Adipose tissue (tissue), 3 donors: Measurements from ENCODE around the gene EVC2. TPM values are rescaled to one million over a fixed set of nuclear protein-coding genes. Genes with fewer than 3 reads are reported as not detected.
"Not testable (repeated sequence)": the region's sequence is repeated elsewhere in the genome, so short reads cannot be mapped to it uniquely, and the experiment has no call there.

Experiments used
- H3K27ac ChIP-seq: one replicate; pipeline ENCODE4 v1.5.1; 2013; ENCODE audit warnings: low read depth, low read length
- WGBS, 3 donors: extraction: QIAGEN DNeasy Blood & Tissue Kit; methylation state at CpG; one replicate each; pipeline ENCODE4 v1.1.7; 2013; 5-methylcytosine and 5-hydroxymethylcytosine counted together
- polyA plus RNA-seq, 3 donors: library from polyadenylated mRNA; stranded (reverse); fragments of 200-250 nt; gene quantifications; one replicate each; pipeline ENCODE4 v1.2.3, GENCODE V29; 2013
- donor health status: healthy with polysubstance abuse.
- donor health status: Bipolar disorder and iron deficiency.
- donor health status: healthy.

EVC2 gene
- polyA plus RNA-seq, 3 donors, result 1.3 to 4.7 (median 1.6) TPM

DNA sequence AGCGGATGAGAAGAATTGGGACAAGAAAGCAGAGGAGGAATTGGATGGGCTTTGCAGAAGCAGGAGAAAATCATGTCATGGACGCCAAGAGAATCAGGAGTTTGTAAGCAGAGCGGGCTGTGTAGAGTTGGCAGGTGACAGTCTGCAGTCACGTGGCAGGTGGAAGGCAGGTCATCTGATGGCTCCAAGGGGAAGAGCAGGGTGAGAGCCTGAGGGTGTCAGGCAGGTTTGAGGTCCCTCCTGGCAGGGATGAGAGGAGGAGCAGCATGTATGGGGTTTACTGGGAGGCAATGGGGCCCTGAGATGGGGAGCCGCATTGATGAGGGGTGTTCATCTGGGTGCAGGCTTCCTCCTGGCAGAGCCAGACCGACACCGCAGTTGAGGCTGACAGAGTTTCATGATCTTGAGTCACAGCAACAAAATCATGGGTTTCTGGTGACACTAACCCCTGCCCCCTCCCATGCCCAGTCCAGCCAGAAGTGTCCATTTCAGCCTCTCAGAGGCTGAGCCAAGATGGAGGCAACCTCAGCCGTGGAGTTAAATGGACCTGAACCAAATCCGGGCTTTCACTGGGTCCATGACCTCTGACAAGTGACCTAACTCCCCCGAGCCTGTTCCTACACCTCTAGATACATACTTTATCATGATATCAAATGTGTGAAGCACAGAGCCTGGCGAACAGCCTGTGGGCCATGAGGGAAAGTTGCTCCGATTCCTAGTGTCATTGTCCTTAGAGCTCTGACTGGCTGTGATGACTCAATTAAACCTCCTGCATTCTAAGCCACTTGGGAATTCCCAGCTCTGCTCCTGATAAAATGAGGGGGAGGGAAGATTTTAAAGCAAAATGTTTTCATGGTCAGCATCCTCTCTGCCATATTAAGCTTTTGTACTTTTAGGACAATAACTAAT, 38.7 kb upstream of the EVC2 start:
- WGBS, 3 donors, result 69 to 77% (median 73%) methylated on average over 12 of the region's 12 CpGs

DNA sequence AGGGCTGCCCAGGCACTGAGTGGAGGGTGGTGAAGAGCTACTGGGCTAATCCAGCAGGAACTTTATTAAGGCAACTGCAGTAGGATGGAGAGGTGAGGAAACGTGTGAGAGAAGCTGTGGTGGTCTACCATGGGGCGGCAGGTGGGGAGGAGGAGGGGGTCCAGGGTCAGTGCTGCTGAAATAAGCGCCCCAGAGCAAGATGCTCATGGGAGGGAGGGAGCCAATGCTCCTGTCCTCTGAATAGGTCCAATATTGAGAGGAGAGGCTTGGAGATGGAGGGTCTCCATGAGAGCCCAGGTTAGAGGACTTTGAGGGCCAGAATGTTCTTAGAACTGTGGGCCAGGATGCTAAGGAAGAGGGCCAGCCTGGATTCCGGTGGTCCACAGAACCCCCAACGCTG, 37.9 kb upstream of the EVC2 start:
- no peak overlapping the region for H3K27ac ChIP-seq
- 88 to 95% (median 94%) methylated on average over 5 of the region's 5 CpGs for WGBS, 3 donors

More for the DNA sequence above, 38.7 kb upstream of the EVC2 start:
- no peak overlapping the region for H3K27ac ChIP-seq

DNA sequence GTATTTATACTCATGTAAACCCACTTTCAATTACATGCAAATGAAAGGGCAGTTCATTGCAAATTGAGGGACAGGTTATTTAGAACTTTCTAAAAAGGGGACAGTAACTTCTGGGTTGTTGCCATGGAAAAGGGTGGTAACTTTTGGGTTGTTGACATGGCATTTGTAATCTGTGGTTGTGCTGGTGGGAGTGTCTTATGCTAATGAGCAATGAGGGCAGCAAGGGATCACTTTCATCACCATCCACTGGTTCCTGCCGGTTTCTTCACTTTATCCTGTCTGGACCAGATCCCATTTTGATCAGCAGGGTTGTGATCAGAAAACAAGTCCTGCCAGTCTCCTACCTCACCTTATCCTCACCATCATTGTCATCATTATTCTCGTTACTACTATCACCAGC, 34.6 kb upstream of the EVC2 start:
- WGBS, 3 donors, result 83 to 97% (median 90%) methylated on average over 2 of the region's 2 CpGs
- H3K27ac ChIP-seq, result no peak overlapping the region

DNA sequence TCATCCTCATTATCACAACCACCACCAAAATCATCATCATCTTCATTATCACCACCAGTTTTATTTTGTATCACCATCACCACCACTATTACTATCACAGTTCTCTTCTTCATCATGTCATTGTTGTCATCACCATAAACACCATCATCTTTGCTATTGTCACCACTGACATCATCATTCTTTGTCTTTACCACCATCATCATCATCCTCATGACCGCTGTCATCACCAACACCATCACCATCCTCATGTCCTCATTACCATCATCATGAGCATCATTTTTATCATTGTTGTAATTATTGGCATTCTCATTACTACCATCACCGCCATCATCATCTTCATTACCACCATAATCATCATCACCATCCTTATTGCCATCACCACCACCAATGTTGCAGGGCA, 34.0 kb upstream of the EVC2 start:
- WGBS, 3 donors, result 91 to 94% (median 94%) methylated on average over 2 of the region's 2 CpGs
- H3K27ac ChIP-seq, result no peak overlapping the region

DNA sequence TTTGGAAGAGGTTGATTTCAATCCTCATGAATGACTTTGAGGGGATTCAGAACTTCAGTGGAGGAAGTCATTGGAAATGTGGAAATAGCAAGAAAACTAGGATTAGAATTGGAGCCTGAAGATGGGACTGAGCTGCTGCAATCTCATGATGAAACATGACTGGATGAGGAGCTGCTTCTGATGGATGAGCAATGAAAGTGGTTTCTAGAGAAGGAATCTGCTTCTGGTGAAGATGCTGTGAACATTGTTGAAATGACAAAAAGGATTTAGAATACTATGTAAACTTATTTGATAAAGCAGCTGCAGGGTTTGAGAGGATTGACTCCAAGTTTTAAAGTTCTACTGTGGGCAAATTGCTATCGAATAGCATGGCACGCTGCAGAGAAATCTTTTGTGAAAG, 29.7 kb upstream of the EVC2 start:
- 96 to 98% (median 97%) methylated on average over 2 of the region's 2 CpGs for WGBS, 3 donors
- no peak overlapping the region for H3K27ac ChIP-seq

DNA sequence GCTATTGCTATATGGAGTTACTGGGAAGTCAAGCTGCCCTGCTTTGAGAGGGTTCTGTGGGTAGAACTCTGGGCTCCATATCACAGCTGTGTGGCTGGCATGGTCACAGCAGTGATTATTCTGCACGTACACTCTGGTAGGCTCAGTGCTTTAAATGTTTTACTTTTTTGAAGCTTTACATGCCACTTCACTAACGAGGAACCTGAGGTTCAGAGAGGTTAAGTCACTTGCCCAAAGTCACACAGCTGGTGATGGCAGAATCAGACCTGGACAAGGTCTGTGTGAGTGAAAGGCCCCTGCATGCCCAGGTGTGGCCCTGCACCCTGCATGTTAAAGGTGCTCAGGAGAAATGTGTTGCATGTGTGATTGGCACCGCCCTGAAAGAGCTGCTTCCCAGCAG, 27.1 kb upstream of the EVC2 start:
- no peak overlapping the region for H3K27ac ChIP-seq
- WGBS, 3 donors, result 83 to 93% (median 84%) methylated on average over 3 of the region's 3 CpGs

DNA sequence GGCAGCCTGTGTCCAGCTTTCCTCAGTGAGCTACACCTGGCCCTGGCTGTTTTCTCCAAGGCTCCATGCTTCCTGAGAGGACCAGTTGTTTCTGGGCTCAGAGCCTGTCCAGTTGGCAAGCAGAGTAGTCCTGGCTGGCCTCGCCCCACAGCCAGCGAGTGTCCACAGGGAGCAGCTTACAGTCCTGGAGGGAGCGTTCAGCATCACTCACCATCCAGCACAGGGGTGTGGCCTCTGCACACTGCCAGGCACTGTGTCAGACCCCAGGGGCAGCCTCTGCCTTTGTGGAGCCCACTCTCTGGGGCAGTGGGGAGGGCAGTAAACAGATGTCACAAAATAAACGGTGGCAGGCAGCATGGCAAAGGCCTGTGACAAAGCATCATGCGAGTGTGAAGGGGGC, 26.5 kb upstream of the EVC2 start:
- H3K27ac ChIP-seq, result no peak overlapping the region

DNA sequence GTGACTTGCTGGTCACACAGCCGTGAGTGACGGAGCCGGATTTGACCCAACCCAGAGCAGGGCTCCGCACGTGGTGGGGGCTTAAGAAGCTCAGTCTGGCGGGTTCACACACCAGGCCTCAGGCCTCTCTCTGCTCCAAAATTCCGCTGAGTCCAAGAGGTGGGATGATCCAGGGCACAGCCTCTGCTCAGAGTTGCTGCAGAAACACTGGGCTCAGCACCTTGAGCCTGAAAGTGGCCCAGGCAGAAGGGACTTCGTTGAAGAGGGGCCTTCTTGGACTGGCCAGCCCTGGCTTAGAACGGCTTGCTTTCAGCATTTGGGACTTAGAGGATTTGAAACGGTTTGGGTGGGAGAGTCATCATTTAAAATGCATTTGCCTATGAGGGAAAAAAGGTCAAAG, 23.8 kb upstream of the EVC2 start:
- H3K27ac ChIP-seq, result no peak overlapping the region
- 88 to 95% (median 90%) methylated on average over 10 of the region's 10 CpGs for WGBS, 3 donors

More for the DNA sequence above, 26.5 kb upstream of the EVC2 start:
- 63 to 83% (median 67%) methylated on average over 5 of the region's 5 CpGs for WGBS, 3 donors

DNA sequence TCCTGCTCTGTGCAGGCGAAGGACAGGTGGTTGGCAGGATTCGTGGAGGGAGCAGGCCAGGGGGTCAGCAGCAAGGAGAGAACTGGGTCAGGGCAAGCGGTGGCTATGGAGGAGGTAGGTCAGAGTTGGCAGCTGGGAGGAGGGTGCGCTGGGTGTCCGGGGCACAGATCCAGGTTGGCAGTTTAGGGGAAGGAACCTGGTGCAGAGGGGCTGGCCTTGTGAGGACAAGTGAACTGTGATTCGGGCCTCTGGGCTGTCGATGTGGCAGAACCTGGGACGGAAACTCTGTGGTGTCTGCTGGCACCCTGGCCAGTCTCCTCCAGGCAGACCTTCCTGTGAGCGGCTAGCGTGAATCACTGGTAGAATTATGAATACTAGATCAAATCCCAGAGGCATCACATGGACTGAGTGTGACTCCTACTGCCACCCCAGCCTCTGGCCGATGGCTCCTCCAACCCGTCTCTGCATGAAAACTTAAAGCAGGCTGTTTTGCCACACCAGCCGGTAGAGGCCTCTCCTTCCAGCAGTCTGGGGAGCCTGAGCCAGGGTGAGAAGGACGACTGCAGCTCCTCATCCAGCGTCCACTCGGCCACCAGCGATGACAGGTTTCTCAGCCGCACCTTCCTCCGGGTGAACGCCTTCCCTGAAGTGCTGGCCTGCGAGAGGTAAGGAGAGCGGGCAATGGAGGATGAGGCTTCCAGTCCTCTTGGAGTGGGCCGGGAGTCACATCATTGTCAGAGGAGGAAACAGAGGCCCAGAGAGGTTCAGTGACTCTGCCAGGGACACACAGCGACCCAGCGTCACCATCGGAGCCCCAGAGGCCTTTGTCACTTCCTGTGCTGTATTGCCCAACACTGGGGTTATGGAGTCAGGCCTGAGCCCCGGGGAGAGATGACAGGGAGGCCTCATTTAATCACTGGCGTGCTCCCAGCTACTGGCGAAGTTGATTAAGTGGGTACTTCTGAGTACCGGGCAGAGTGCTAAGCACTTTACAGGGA, 22.9 kb upstream of the EVC2 start:
- no peak overlapping the region for H3K27ac ChIP-seq
- WGBS, 3 donors, result 83 to 90% (median 86%) methylated on average over 30 of the region's 30 CpGs

DNA sequence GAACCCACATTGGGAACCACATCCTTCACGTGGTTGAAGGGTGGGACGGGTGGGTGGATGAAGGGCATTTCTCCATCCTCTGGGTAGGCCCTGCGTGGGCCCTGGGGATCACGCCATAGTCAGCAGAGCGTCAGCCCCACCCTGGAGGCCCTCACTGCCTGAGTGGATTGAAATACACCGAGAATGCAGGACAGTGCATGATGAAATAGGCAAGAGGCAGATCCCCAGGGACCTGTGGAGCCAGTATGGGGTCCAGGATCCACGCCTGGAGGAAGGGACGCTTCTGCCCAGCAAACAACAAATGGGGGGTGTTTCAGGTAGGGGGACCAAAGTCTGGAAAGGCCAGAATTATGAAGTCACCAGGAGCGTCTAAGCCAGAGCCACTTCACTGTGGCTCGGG, 22.1 kb upstream of the EVC2 start:
- WGBS, 3 donors, result 86 to 91% (median 87%) methylated on average over 10 of the region's 10 CpGs
- H3K27ac ChIP-seq, result no peak overlapping the region

DNA sequence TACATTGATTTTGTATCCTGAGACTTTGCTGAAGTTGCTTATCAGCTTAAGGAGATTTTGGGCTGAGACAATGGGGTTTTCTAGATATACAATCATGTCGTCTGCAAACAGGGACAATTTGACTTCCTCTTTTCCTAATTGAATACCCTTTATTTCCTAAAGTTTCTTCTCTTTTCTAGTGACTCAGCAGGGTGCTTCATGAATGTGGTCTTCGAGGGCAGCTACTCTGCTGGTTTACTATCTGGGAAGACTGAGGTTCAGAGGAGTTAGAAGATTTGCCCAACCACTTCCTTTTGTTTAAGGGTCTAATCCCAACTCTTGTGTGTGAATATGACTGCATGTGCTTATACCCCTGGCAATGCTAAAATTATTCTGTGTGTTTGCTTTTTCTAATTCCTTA, 20.1 kb upstream of the EVC2 start:
- H3K27ac ChIP-seq, result not testable (repeated sequence)
- 45 to 84% (median 52%) methylated on average over 2 of the region's 2 CpGs for WGBS, 3 donors

DNA sequence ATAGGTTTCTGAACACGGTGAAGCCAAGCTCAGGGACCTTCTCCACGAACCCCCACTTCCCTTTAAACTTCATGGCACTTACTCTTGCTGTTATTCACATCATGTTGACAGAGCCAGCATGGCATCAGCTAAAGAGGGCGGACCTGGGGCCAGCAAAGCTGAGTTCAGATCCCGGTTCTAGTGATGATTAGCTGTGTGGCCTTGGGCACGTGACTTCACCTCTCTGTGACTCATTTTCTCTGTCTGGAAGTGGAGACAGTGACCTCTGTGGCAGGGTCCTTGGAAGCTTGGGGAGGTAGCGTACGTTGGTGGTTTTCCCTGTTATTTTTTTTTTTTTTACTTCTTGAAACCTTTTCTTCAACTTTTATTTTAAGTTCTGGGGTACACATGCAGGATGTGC, 16.0 kb upstream of the EVC2 start:
- H3K27ac ChIP-seq, result no peak overlapping the region
- 89 to 96% (median 92%) methylated on average over 7 of the region's 7 CpGs for WGBS, 3 donors

DNA sequence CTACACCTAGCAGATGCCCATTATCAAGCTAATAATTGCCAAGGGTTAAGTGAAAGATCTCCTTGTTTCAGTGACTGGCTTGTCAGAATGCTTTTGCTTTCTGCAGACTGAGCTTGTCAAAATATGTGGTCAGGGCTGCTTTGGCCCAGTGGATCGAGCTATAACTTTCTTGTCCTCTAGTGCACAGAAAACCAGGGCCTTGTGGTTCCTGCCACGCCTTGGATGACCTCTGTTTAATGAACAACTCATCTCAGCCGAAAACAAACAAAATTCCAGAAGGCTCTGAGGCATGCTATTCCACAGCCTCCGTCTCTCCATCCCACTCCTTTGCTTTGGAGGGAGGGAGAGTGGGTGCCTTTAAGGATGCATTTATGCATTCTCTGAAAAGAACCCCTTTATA, 14.0 kb upstream of the EVC2 start:
- 53 to 69% (median 61%) methylated on average over 4 of the region's 4 CpGs for WGBS, 3 donors
- H3K27ac ChIP-seq, result no peak overlapping the region

DNA sequence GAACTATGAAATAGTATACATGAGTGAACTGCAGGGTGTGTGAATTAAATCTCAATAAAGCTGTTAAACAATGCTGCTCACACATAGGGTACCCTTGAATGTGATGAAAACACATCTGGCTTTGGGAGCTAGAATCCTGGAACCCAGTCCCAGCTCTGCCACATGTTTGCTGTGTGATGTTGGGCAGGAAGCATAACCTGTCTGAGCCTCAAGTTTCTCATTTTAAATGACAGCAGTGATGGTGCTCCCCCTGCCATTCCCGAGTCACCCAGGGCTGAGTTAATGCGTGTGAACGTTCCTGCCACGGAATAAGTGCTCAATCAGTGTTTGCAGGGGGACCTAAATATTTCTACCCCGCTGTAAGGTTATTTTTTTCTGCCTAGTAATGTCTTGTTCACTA, 13.6 kb upstream of the EVC2 start:
- no peak overlapping the region for H3K27ac ChIP-seq
- WGBS, 3 donors, result 69 to 87% (median 83%) methylated on average over 5 of the region's 5 CpGs

DNA sequence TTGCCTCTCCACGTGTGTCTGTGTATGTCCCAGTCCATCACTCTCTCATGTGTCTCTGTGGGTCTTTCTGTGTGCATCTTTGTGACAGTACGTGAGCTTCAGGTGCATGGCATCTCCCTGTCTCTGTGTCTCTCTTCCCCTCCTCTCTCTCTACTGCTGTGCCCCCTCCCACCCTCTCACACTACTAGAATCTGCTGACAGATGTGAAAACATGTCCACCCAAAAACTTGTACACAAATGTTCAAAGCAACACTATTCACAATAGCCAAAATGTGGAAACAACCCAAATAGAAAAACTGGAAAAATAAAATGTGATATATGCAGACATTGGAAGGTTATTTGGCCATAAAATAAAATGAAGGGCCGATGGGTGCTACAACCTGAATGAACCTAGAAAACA, 12.6 kb upstream of the EVC2 start:
- WGBS, 3 donors, result 68 to 93% (median 79%) methylated on average over 3 of the region's 3 CpGs
- no peak overlapping the region for H3K27ac ChIP-seq

DNA sequence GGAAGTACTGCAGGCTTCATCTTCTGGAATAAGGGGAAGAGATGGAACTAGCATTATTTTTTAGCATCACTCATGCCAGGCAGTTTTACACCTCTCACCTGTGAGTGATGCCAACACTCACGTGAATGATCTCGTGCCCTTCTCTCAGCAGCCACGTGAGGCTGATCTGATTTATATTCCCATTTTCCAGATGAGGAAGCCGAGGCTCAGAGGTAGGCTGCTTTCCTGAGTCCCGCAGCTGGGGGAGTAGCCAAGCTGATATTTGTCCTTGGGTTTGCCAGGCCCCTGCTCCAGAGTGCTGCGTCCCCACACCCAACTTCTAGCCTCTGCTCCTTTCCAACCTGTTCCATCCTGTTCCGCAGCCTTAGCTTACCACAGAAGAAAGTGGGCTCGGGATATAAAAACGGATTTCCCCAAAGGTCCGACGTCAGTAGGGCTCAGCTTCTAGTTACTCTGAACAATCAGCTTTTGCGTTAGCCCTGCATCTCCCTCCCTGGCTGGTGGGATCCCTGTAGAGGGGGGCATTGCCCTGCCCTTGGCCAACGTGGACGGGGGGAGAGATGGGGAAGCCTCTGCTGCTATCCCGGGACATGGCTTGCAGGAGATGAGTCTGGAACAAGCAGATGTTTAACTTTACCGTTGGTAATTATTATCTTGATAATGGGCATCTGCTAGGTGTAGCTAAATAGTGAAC, 11.9 kb upstream of the EVC2 start:
- 82 to 89% (median 85%) methylated on average over 16 of the region's 16 CpGs for WGBS, 3 donors

DNA sequence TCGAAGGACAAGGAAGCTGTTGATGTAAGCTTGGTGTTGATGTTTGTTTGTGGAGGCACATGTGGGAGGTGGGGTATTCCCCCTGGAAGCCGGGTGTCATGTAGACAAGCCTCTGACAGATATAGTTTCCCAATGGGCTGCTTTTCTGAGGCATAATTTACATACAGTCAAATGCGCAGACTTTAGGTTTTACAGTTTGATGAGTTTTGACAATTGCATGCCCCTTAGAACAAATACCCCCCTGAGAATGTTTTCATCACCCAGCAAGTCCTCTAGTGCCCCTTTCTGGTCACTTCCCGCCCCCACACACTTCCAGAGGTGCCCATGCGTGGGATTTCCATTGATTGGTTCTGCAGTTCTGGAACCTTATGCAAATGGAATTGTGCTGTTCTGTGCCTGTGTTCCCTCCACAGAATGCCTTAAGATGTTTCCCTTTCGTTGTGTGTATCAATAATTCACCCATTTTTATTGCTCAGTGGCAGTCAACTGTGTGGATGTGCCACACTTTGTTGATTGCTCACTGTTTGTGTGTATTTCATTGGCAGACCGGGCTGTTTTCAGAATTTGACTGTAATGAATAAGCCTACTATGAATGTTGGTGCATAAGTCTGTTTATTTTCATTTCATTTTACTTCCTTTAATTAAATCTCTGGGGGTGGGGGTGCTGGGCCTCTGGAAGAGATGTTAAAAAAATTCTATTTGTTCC, 11.1 kb upstream of the EVC2 start:
- 82 to 86% (median 83%) methylated on average over 7 of the region's 7 CpGs for WGBS, 3 donors
- H3K27ac ChIP-seq, result no peak overlapping the region

More for the DNA sequence above, 11.9 kb upstream of the EVC2 start:
- H3K27ac ChIP-seq, result no peak overlapping the region

DNA sequence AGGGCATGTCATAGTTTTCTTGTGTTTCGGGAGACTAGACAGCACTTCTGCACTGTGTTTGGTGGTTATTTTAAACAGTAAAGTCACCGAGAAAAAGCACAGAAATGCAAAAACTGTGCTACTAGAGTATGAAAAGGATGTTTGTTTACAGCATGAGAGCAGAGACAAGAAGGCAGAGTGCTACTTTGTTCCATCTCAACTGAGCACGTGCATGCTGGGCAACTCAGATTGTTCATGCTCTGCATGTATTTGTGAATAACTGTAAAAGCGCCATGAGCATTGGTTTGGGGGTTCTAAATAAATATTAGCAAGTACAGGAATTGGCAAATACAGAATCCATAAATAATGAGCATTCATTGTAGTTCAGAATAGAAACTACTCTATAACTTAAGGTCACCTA, 10.1 kb upstream of the EVC2 start:
- 86% methylated on average over 4 of the region's 4 CpGs for WGBS, 3 donors
- no peak overlapping the region for H3K27ac ChIP-seq
